ENCODE results near the gene APOBEC3H.

Gene APOBEC3H

GRCh38 chr22:39083212-39084165, 13.6 kb upstream of the APOBEC3H start:
- H3K4me1 ChIP-seq (ENCODE audit: control insufficient read depth in 1 of 2, insufficient read depth in 1 of 2, low read depth in 1 of 2, low read length in 1 of 2): peaks cover 0 to under 1% of the 10 kb centered on the region in 2 experiments
- H3K9me3 ChIP-seq: no peaks in the 10 kb centered on the region
- H3K36me3 ChIP-seq: peaks cover 53% of the 10 kb centered on the region

GRCh38 chr22:39084666-39085065, 12.4 kb upstream of the APOBEC3H start:
- Histone ChIP-seq H3K4me1 (ENCODE audit: control insufficient read depth in 1 of 2, insufficient read depth in 1 of 2, low read depth in 1 of 2, low read length in 1 of 2) (peaks cover 0 to 3% of the 10 kb centered on the region in 2 experiments), H3K4me3 (ENCODE audit: low read depth in 1 of 2, low read length in 1 of 2) (no peak overlapping the region), H3K27me3 (no peaks in the 10 kb centered on the region), H3K36me3 (peaks cover 53% of the 10 kb centered on the region), H3K27ac (no peak overlapping the region), H3K9me3 (no peaks in the 10 kb centered on the region)
- no peak for TF ChIP-seq CTCF (IDR thresholded peaks at IDR 0.05)

More at GRCh38 chr22:39083212-39084165, 13.6 kb upstream of the APOBEC3H start:
- Histone ChIP-seq H3K4me3 (ENCODE audit: low read depth in 1 of 2, low read length in 1 of 2) (no peak overlapping the region), H3K27me3 (no peaks in the 10 kb centered on the region), H3K27ac (no peak overlapping the region)
- no peak for TF ChIP-seq CTCF (IDR thresholded peaks at IDR 0.05)

- H3K4me1 ChIP-seq (ENCODE audit: control insufficient read depth in 1 of 2, insufficient read depth in 1 of 2, low read depth in 1 of 2, low read length in 1 of 2): peaks cover 23 to 27% of the 10 kb centered on the region in 2 experiments
- TF ChIP-seq CTCF (IDR thresholded peaks at IDR 0.05): no peak
- peak overlapping the region; percentile 5 for H3K27ac ChIP-seq
- no peak overlapping the region for H3K4me3 ChIP-seq (ENCODE audit: low read depth in 1 of 2, low read length in 1 of 2)
- H3K36me3 ChIP-seq: peaks cover 30% of the 10 kb centered on the region
- no peaks in the 10 kb centered on the region for H3K27me3 ChIP-seq
- no peaks in the 10 kb centered on the region for H3K9me3 ChIP-seq
Observed at GRCh38 chr22:39087098-39087497, 9.9 kb upstream of the APOBEC3H start.

DNA sequence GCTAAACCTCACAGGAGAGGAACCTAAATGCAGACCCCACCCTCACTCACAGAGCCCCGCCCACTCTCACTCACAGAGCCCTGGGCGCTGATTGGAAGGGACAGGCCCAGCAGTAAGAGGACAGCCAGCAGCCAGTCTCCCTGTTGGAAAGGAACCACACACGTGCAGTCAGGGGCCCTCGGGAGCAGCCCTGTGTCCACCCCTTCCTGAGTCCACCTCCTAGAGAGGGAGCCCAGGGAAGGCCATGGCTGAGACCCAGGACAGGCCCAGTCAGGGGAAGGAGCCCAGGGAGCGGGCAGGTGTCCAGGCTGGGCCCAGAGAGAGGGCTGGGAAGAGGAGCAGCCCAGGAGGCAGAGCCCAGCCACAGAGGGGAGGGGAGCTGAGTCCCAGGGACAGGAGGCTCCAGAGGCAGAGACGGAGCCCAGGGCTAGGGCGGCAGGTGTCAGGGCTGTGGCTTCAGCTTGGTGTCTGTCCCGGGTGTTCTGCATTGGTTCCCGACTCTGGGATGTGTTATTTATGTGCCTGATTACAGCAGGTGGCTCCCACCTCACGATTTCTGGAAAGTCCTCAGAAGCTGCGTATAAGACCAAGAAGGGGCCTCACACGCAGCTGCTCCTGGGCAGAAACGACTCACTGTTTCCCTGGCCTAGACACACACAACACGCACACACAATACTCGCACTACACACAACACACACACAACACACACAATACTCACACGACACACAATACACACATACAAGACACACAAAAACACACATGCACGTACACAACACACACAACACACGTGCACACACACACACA, 9.0 kb upstream of the APOBEC3H start:
- Histone ChIP-seq H3K4me1 (ENCODE audit: control insufficient read depth in 1 of 2, insufficient read depth in 1 of 2, low read depth in 1 of 2, low read length in 1 of 2) (peaks cover 32 to 37% of the 10 kb centered on the region in 2 experiments), H3K27ac (peak overlapping the region; percentile 18), H3K4me3 (ENCODE audit: low read depth in 1 of 2, low read length in 1 of 2) (no peak overlapping the region), H3K27me3 (no peaks in the 10 kb centered on the region), H3K36me3 (peaks cover 22% of the 10 kb centered on the region), H3K9me3 (no peaks in the 10 kb centered on the region)
- no peak for TF ChIP-seq CTCF (IDR thresholded peaks at IDR 0.05)

DNA sequence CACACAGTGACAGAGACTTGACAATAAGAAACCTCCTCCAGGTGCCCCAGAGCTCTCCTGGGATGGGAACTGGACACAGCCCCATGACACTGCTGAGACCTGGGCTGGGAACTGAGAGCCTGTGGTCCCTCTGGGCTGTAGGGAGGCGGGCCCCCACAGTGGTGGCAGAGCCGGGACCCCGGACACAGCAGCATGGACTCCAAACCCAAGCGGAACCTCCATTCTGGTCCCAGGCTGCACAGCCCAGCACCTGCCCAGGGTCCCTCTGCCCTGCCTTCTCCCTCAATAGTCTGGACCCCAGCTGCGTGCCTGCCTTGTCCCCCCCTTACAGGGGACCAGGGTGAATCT, 8.4 kb upstream of the APOBEC3H start:
- Histone ChIP-seq H3K9me3 (no peaks in the 10 kb centered on the region), H3K27me3 (no peaks in the 10 kb centered on the region), H3K36me3 (peaks cover 17% of the 10 kb centered on the region), H3K4me3 (ENCODE audit: low read depth in 1 of 2, low read length in 1 of 2) (no peak overlapping the region), H3K27ac (no peak overlapping the region), H3K4me1 (ENCODE audit: control insufficient read depth in 1 of 2, insufficient read depth in 1 of 2, low read depth in 1 of 2, low read length in 1 of 2) (peaks cover 38 to 40% of the 10 kb centered on the region in 2 experiments)
- no peak for TF ChIP-seq CTCF (IDR thresholded peaks at IDR 0.05)

Data from neutrophil (primary cell).